SU-DHL-6 (cell line): Measurements from ENCODE around the gene CSF2.

Experiments used
- H2AFZ ChIP-seq: fragments of 200-600 bp; sonication (generic); 2 replicates; pipeline ENCODE4 v1.6.1; 2014; ENCODE audit warnings: low read depth, mild to moderate bottlenecking, moderate library complexity, mixed read lengths, antibody characterized with exemption, low read length; ENCODE audit not compliant: severe bottlenecking
- H3F3A ChIP-seq: fragments of 200-600 bp; shearing (Covaris generic); 2 replicates; pipeline ENCODE4 v1.6.0; 2016; ENCODE audit warnings: antibody characterized with exemption, mild to moderate bottlenecking; ENCODE audit not compliant: insufficient read depth
- H3K27ac ChIP-seq: fragments of 200-600 bp; sonication (generic); 2 replicates; pipeline ENCODE4 v1.5.1; 2016; ENCODE audit warnings: low read depth, mild to moderate bottlenecking, low read length, moderate library complexity, mixed read lengths
- H3K27me3 ChIP-seq: fragments of 200-600 bp; sonication (generic), shearing (Covaris generic); 2 replicates; pipeline ENCODE4 v1.6.0; 2014; ENCODE audit warnings: mild to moderate bottlenecking, low read length
- H3K36me3 ChIP-seq: fragments of 200-600 bp; sonication (generic); 2 replicates; pipeline ENCODE4 v1.6.1; 2014; ENCODE audit warnings: mild to moderate bottlenecking, low read length, mixed read lengths
- H3K4me2 ChIP-seq: fragments of 300-600, 200-600 bp; shearing (Covaris generic), sonication (generic); 2 replicates; pipeline ENCODE4 v1.6.0; 2014; ENCODE audit warnings: low read length, low read depth, mild to moderate bottlenecking; ENCODE audit not compliant: poor library complexity, severe bottlenecking
- H3K4me3 ChIP-seq: fragments of 200-600 bp; sonication (generic); 2 replicates; pipeline ENCODE4 v1.5.1; 2014; ENCODE audit warnings: antibody characterized with exemption, low read length, mild to moderate bottlenecking, mixed read lengths; ENCODE audit not compliant: insufficient read depth, poor library complexity, severe bottlenecking
- H3K79me2 ChIP-seq: fragments of 200-600 bp; sonication (generic); 2 replicates; pipeline ENCODE4 v1.6.1; 2014; ENCODE audit warnings: mild to moderate bottlenecking, low read length, moderate library complexity; ENCODE audit not compliant: insufficient read depth
- H3K9ac ChIP-seq: fragments of 200-600 bp; sonication (generic); 2 replicates; pipeline ENCODE4 v1.7.0; 2014; ENCODE audit warnings: mild to moderate bottlenecking, low read length
- H3K9me2 ChIP-seq: fragments of 200-600 bp; sonication (generic); replicated peaks from 2 replicates; pipeline ENCODE4 v1.6.1; 2014; ENCODE audit warnings: low read length; ENCODE audit not compliant: insufficient read depth
- H3K9me3 ChIP-seq: fragments of 200-600 bp; sonication (generic); 2 replicates; pipeline ENCODE4 v1.6.1; 2014; ENCODE audit warnings: low read length, mixed read lengths; ENCODE audit not compliant: insufficient read depth
- H4K20me1 ChIP-seq: fragments of 200-600 bp; sonication (generic); 2 replicates; pipeline ENCODE4 v1.6.1; 2014; ENCODE audit warnings: low read depth, mild to moderate bottlenecking, antibody characterized with exemption, low read length, moderate library complexity, mixed read lengths
- EZH2phosphoT487 ChIP-seq: fragments of 200-600 bp; sonication (generic), shearing (Covaris generic); conservative IDR thresholded peaks from 2 replicates; pipeline ENCODE4 v1.6.1; 2018; ENCODE audit warnings: mild to moderate bottlenecking, antibody characterized with exemption, low read length, moderate library complexity, mixed read lengths
- TF ChIP-seq, protein P1 (sequence below): fragments of 200-600 bp; sonication (generic); IDR thresholded peaks from one replicate; pipeline ENCODE4 v1.5.1; 2017; ENCODE audit warnings: antibody characterized with exemption, mild to moderate bottlenecking, low read length, moderate library complexity; ENCODE audit not compliant: insufficient read depth, poor library complexity, severe bottlenecking

CSF2 gene

DNA sequence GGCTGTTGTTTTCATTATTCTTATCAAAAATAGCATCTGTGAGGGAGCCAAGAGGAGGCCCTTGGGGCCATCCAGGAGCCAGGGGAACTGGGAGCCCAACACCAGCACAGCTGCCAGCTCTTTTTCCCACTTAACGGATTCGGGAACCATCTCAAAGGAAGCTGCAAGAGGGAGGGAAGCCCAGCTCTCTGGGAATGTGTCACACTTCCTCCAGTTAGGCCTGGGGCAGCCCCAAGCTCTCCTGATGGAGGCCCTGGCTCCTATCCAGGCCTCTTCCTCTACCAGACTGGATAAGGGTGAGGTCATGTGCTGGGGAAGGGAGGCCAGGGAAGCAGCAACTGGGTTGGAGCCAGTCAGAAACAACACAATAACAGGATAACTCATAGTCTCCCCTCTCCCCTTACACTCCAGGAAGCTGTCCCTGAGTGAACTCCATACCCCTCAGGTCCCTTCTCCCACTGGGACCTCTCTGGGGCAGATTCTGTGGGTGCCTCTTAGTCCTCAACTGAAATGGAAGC lies 12.7 kb downstream of the CSF2 start:
- no peaks in the 10 kb centered on the region for H3F3A ChIP-seq
- H3K4me3 ChIP-seq = no peak overlapping the region
- no peaks in the 10 kb centered on the region for H3K27me3 ChIP-seq
- no peak overlapping the region for H2AFZ ChIP-seq
- no peak for TF ChIP-seq EZH2phosphoT487
- TF ChIP-seq, protein P1, sequence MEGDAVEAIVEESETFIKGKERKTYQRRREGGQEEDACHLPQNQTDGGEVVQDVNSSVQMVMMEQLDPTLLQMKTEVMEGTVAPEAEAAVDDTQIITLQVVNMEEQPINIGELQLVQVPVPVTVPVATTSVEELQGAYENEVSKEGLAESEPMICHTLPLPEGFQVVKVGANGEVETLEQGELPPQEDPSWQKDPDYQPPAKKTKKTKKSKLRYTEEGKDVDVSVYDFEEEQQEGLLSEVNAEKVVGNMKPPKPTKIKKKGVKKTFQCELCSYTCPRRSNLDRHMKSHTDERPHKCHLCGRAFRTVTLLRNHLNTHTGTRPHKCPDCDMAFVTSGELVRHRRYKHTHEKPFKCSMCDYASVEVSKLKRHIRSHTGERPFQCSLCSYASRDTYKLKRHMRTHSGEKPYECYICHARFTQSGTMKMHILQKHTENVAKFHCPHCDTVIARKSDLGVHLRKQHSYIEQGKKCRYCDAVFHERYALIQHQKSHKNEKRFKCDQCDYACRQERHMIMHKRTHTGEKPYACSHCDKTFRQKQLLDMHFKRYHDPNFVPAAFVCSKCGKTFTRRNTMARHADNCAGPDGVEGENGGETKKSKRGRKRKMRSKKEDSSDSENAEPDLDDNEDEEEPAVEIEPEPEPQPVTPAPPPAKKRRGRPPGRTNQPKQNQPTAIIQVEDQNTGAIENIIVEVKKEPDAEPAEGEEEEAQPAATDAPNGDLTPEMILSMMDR = no peak
- H3K79me2 ChIP-seq = no peaks in the 10 kb centered on the region
- no peaks in the 10 kb centered on the region for H4K20me1 ChIP-seq
- H3K36me3 ChIP-seq = no peaks in the 10 kb centered on the region
- no peak overlapping the region for H3K4me2 ChIP-seq
- no peaks in the 10 kb centered on the region for H3K9me3 ChIP-seq
- no peak overlapping the region for H3K9ac ChIP-seq
- no peaks in the 10 kb centered on the region for H3K9me2 ChIP-seq
- no peak overlapping the region for H3K27ac ChIP-seq

DNA sequence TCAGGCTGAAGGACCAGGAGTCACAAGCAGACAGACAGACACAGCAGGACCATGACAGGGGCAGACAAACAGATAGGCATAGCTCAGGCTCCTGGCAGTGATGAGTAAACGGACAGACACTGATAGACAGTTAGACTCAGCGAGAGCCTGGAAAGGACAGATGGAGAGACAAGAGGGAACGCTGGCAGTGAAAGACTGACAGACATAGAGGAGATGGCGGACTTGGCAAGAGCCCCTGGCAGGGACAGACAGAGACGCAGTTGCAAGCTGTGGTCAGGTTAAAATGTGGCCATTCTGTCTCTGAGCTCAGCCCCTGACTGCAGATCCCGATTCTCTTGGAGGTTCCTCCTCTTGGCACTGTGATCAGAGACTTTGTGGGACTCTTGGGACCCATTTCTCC lies 13.6 kb downstream of the CSF2 start:
- no peaks in the 10 kb centered on the region for H3K27me3 ChIP-seq
- TF ChIP-seq EZH2phosphoT487 = no peak
- TF ChIP-seq, protein P1 = no peak
- H3F3A ChIP-seq = no peaks in the 10 kb centered on the region
- H3K79me2 ChIP-seq = no peaks in the 10 kb centered on the region
- H3K9ac ChIP-seq = no peak overlapping the region
- H2AFZ ChIP-seq = no peak overlapping the region
- H3K4me2 ChIP-seq = no peak overlapping the region
- no peaks in the 10 kb centered on the region for H3K9me3 ChIP-seq
- no peak overlapping the region for H3K27ac ChIP-seq
- H3K36me3 ChIP-seq = no peaks in the 10 kb centered on the region
- H3K4me3 ChIP-seq = no peak overlapping the region
- H3K9me2 ChIP-seq = no peaks in the 10 kb centered on the region
- H4K20me1 ChIP-seq = no peaks in the 10 kb centered on the region

DNA sequence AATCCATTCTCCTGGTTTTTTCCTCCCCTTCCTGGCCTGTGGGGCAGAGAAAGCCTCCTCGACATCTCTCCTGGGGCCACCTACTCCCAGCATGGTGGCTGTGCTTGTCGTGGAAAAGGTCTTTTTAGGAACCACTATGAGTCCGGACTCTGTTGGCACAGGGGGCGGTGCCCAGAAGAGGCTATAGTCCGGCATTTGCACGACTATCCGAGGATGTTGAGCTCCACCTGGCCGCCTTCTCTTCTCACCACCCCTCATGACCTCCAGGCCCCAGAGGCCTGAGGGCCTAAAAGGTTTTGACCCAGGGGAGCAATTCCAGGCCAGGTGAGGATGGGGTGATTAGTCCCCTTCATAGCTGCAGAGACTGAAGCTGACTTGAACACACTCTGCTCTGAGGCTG lies 14.1 kb downstream of the CSF2 start:
- Histone ChIP-seq H3K27ac (no peak overlapping the region), H3K9me3 (no peaks in the 10 kb centered on the region), H3K4me3 (no peak overlapping the region), H3K4me2 (no peak overlapping the region), H2AFZ (no peak overlapping the region), H3K9ac (no peak overlapping the region), H3F3A (no peaks in the 10 kb centered on the region), H4K20me1 (no peaks in the 10 kb centered on the region), H3K9me2 (no peaks in the 10 kb centered on the region), H3K36me3 (no peaks in the 10 kb centered on the region), H3K27me3 (no peaks in the 10 kb centered on the region), H3K79me2 (no peaks in the 10 kb centered on the region)
- TF ChIP-seq, protein P1 = no peak
- TF ChIP-seq EZH2phosphoT487 = no peak

DNA sequence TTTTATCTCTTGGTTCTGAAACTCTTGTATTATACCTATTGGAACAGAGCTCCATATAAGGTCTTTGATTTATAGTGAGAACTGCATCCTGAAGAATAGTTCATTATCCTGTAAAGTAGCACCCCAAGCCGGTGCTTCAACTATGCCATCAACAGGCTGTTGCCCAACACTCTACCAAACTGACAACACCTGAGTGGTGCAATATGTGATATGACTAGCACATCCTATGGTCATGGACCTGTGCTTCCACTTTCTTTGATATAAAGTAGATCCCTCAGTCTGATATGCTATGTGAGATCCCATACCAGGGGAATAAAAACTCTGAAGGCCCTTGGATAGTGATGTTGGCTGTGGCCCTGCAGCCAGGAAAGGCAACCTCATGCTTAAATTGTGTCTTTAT lies 15.8 kb downstream of the CSF2 start:
- H3K9ac ChIP-seq = no peak overlapping the region
- H3K36me3 ChIP-seq = no peaks in the 10 kb centered on the region
- H3K4me2 ChIP-seq = no peak overlapping the region
- H4K20me1 ChIP-seq = no peaks in the 10 kb centered on the region
- no peaks in the 10 kb centered on the region for H3K79me2 ChIP-seq
- no peaks in the 10 kb centered on the region for H3K9me2 ChIP-seq
- H3K4me3 ChIP-seq = no peak overlapping the region
- TF ChIP-seq EZH2phosphoT487 = no peak
- TF ChIP-seq, protein P1 = no peak
- H3K27me3 ChIP-seq = no peaks in the 10 kb centered on the region
- no peak overlapping the region for H3K27ac ChIP-seq
- H3K9me3 ChIP-seq = no peaks in the 10 kb centered on the region
- no peaks in the 10 kb centered on the region for H3F3A ChIP-seq
- H2AFZ ChIP-seq = no peak overlapping the region
